ENCODE results near the gene ZNF536.

DNA sequence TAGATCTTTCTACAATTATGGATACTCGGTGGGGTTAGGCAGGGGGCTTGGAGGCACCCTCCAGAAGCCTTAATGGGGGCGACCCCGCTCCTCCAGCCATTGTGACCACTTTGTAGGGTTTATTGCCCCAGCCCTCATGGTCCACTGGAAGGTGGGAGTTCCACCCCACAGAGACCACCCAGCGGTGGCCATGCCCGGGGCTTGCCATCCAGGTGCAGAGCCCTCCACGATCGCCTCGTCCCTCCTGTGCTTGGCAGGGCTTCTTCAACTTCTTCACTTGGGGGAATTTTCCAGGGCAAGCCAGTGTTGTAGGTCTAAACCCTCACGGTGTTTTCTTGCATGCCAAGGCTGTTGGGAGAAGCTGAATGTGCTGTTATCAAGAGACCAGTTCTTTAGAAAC, 16.1 kb downstream of the ZNF536 start:
- TF ChIP-seq HOXA9 (CRISPR knock-in tag; IDR thresholded peaks at IDR 0.05; ENCODE audit: borderline replicate concordance): no peak
- no peak for TF ChIP-seq JUN (CRISPR knock-in tag; IDR thresholded peaks at IDR 0.05)
- no peak for TF ChIP-seq FOXA1 (IDR thresholded peaks at IDR 0.05)
- no peak for TF ChIP-seq FOXA1 (CRISPR knock-in tag; IDR thresholded peaks at IDR 0.05)
- no peak for TF ChIP-seq RBFOX2 (IDR thresholded peaks at IDR 0.05; ENCODE audit: low read depth, low read length)
- TF ChIP-seq, protein P1, sequence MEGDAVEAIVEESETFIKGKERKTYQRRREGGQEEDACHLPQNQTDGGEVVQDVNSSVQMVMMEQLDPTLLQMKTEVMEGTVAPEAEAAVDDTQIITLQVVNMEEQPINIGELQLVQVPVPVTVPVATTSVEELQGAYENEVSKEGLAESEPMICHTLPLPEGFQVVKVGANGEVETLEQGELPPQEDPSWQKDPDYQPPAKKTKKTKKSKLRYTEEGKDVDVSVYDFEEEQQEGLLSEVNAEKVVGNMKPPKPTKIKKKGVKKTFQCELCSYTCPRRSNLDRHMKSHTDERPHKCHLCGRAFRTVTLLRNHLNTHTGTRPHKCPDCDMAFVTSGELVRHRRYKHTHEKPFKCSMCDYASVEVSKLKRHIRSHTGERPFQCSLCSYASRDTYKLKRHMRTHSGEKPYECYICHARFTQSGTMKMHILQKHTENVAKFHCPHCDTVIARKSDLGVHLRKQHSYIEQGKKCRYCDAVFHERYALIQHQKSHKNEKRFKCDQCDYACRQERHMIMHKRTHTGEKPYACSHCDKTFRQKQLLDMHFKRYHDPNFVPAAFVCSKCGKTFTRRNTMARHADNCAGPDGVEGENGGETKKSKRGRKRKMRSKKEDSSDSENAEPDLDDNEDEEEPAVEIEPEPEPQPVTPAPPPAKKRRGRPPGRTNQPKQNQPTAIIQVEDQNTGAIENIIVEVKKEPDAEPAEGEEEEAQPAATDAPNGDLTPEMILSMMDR (CRISPR knock-in tag; IDR thresholded peaks at IDR 0.05): no peak
- TF ChIP-seq ETV6 (CRISPR knock-in tag; conservative IDR thresholded peaks at IDR 0.05): no peak
- no peak for TF ChIP-seq KDM5B (CRISPR knock-in tag; IDR thresholded peaks at IDR 0.05; ENCODE audit: borderline replicate concordance)
- TF ChIP-seq, protein P2, sequence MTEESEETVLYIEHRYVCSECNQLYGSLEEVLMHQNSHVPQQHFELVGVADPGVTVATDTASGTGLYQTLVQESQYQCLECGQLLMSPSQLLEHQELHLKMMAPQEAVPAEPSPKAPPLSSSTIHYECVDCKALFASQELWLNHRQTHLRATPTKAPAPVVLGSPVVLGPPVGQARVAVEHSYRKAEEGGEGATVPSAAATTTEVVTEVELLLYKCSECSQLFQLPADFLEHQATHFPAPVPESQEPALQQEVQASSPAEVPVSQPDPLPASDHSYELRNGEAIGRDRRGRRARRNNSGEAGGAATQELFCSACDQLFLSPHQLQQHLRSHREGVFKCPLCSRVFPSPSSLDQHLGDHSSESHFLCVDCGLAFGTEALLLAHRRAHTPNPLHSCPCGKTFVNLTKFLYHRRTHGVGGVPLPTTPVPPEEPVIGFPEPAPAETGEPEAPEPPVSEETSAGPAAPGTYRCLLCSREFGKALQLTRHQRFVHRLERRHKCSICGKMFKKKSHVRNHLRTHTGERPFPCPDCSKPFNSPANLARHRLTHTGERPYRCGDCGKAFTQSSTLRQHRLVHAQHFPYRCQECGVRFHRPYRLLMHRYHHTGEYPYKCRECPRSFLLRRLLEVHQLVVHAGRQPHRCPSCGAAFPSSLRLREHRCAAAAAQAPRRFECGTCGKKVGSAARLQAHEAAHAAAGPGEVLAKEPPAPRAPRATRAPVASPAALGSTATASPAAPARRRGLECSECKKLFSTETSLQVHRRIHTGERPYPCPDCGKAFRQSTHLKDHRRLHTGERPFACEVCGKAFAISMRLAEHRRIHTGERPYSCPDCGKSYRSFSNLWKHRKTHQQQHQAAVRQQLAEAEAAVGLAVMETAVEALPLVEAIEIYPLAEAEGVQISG (CRISPR knock-in tag; IDR thresholded peaks at IDR 0.05): no peak
